T-cell (primary cell): ENCODE measurements around the gene FECH. TPM values are rescaled to one million over a fixed set of nuclear protein-coding genes. Genes with fewer than 3 reads are reported as not detected.

Source experiments
- ATAC-seq, 4 experiments: fragments of 200-7000 bp in 3 of 4; fragments of 150-1000 bp in 1 of 4; cut with Tn5 transposase; replicated peaks in 1 of 4; 1 replicate in 3 of 4; 2 replicates in 1 of 4; pipeline ENCODE4 v1.10.0; 2021; ENCODE audit warnings: moderate library complexity in 3 of 4, mild to moderate bottlenecking in 2 of 4, moderate number of reproducible peaks in 1 of 4
- CTCF ChIA-PET, 2 donors: fragments of 300-600 bp; sonication (Branson Sonifier 250); formaldehyde crosslinking; loops; one replicate each; lab custom pipeline; 2022; ENCODE audit warnings: antibody characterized with exemption in 2 of 2; lab: Charles Lee
- POLR2A ChIA-PET, 2 donors: fragments of 300-600 bp; sonication (Branson Sonifier 250); formaldehyde crosslinking; loops; one replicate each; lab custom pipeline; 2022; ENCODE audit warnings: antibody characterized with exemption in 2 of 2; lab: Charles Lee
- DNase-seq, 35 experiments: peaks; one replicate each; pipeline versions ENCODE4 v3.0.0 to v3.0.0-alpha.2; 2013 to 2023
- H3K27ac ChIP-seq: one replicate; pipeline ENCODE4 v1.5.1; 2013; ENCODE audit warnings: low read length
- H3K27me3 ChIP-seq, 2 experiments: replicated peaks in 1 of 2; 1 replicate in 1 of 2; 2 replicates in 1 of 2; pipeline versions ENCODE4 v1.6.1 to v1.7.0; 2013; ENCODE audit warnings: low read length in 1 of 2, mixed read lengths in 1 of 2; ENCODE audit not compliant: control insufficient read depth in 2 of 2, insufficient read depth in 2 of 2; ENCODE audit errors: extremely low read depth in 1 of 2
- H3K36me3 ChIP-seq, 2 donors: 1 replicate in 1 of 2; 2 replicates in 1 of 2; pipeline versions ENCODE4 v1.6.1 to v1.7.0; 2013; ENCODE audit warnings: low read length in 1 of 2; ENCODE audit not compliant: control insufficient read depth in 2 of 2, insufficient read depth in 1 of 2; ENCODE audit errors: extremely low read depth in 1 of 2
- H3K4me1 ChIP-seq, 2 experiments: 1 replicate in 1 of 2; 2 replicates in 1 of 2; pipeline versions ENCODE4 v1.6.1 to v1.7.0; 2013; ENCODE audit warnings: low read length in 2 of 2, mixed read lengths in 1 of 2; ENCODE audit not compliant: insufficient read depth in 2 of 2, control insufficient read depth in 1 of 2; ENCODE audit errors: extremely low read depth in 1 of 2
- H3K4me3 ChIP-seq, 2 donors: 1 replicate in 1 of 2; 2 replicates in 1 of 2; pipeline versions ENCODE4 v1.5.1 to v1.7.0; 2013; ENCODE audit warnings: mild to moderate bottlenecking in 2 of 2, low read length in 1 of 2, moderate library complexity in 1 of 2; ENCODE audit not compliant: control insufficient read depth in 1 of 2; ENCODE audit errors: extremely low read depth in 1 of 2
- H3K9me3 ChIP-seq: 2 replicates; pipeline ENCODE4 v1.7.0; 2013
- H3K27ac Mint-ChIP-seq, 2 donors: one replicate each; pipeline ENCODE4 v1.8.0; 2020 to 2021; ENCODE audit warnings: mild to moderate bottlenecking in 2 of 2, mixed read lengths in 2 of 2
- H3K27me3 Mint-ChIP-seq, 2 donors: one replicate each; pipeline ENCODE4 v1.8.0; 2021 to 2022; ENCODE audit warnings: mixed read lengths in 2 of 2
- H3K36me3 Mint-ChIP-seq: one replicate; pipeline ENCODE4 v1.8.0; 2021; ENCODE audit warnings: mixed read lengths
- H3K4me1 Mint-ChIP-seq, 3 donors: one replicate each; pipeline ENCODE4 v1.8.0; 2020 to 2022; ENCODE audit warnings: mixed read lengths in 3 of 3, mild to moderate bottlenecking in 1 of 3
- H3K4me3 Mint-ChIP-seq, 3 donors: one replicate each; pipeline ENCODE4 v1.8.0; 2020 to 2022; ENCODE audit warnings: mild to moderate bottlenecking in 3 of 3, mixed read lengths in 3 of 3, moderate library complexity in 3 of 3
- H3K9me3 Mint-ChIP-seq, 3 donors: one replicate each; pipeline ENCODE4 v1.8.0; 2020 to 2022; ENCODE audit warnings: mixed read lengths in 3 of 3
- WGBS: methylation state at CpG from one replicate; pipeline ENCODE4 v1.1.5; 2013; ENCODE audit warnings: missing lambda C conversion rate; ENCODE audit not compliant: insufficient coverage; 5-methylcytosine and 5-hydroxymethylcytosine counted together
- total RNA-seq, 35 experiments: library from RNA in 6 of 35; stranded (reverse) in 6 of 35; fragments of 120-200 nt in 1 of 35; gene quantifications; one replicate each; pipeline versions ENCODE4 v1.2.1 to v1.2.4 and lab custom pipeline; 2013 to 2026

FECH gene
- total RNA-seq, 5 donors from 2014 or later (not counting 1 experiment from before 2014, with no cell fraction given): 9.6 to 16.2 (median 14.4) TPM

DNA sequence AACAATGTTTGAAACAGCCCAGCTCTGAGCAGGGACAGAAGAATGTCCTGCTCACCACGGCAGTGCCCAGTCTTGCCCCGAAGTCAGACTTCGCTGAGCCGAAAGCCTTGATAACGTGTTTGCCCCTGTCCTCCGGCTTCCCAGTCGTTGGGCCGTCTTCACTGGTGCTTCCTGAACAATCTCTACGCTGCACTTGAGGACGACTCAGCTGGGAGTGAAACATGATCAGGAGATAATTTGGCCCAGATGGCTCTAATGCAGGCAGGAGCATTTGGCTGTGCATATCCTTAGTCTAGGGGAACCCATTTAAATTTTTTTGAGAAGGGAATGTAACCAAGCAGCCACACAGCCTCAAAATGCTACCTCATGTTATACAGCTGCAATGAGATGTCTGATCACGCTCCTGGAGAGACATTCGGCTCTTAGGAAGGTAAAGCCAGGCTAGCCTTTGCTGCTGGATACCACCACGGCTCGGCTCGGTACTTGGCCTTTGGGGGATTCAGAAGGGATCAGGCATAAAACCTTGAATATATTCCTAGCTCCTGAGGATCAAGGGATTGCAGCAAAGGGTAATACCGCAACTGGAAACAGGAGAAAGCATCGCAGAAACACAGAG lies 43.6 kb downstream of the FECH start:
- Mint-ChIP-seq H3K27me3 (no peaks in the 10 kb centered on the region), H3K4me1 (peaks cover 5 to 16% (median 15%) of the 10 kb centered on the region in 3 donors), H3K9me3 (no peaks in the 10 kb centered on the region), H3K4me3 (no peak overlapping the region), H3K36me3 (peaks cover 2% of the 10 kb centered on the region), H3K27ac (no peak overlapping the region)
- ChIA-PET POLR2A (no interaction called here), CTCF (no interaction called here)
- H3K27ac ChIP-seq: no peak overlapping the region
- DNase-seq: no peak
- H3K9me3 ChIP-seq: no peaks in the 10 kb centered on the region
- peaks cover 0 to 6% of the 10 kb centered on the region in 2 experiments for H3K27me3 ChIP-seq
- H3K4me3 ChIP-seq: no peak overlapping the region
- ATAC-seq: no peak
- H3K4me1 ChIP-seq: no peaks in the 10 kb centered on the region
- WGBS: 91% methylated on average over 17 of the region's 17 CpGs
- no peaks in the 10 kb centered on the region for H3K36me3 ChIP-seq

- H3K4me1 Mint-ChIP-seq: peaks cover 5 to 16% (median 15%) of the 10 kb centered on the region in 3 donors
- ATAC-seq (no peak), DNase-seq (no peak)
- POLR2A ChIA-PET: no interaction called here
- no peaks in the 10 kb centered on the region for H3K4me1 ChIP-seq
- H3K27ac Mint-ChIP-seq: no peak overlapping the region
- no peak overlapping the region for H3K27ac ChIP-seq
- WGBS: 10% methylated on average over 1 of the region's 4 CpGs
- no peaks in the 10 kb centered on the region for H3K36me3 ChIP-seq
- H3K4me3 Mint-ChIP-seq: no peak overlapping the region
- no peaks in the 10 kb centered on the region for H3K9me3 ChIP-seq
- no peaks in the 10 kb centered on the region for H3K27me3 Mint-ChIP-seq
- no peaks in the 10 kb centered on the region for H3K36me3 Mint-ChIP-seq
- H3K27me3 ChIP-seq: peaks cover 0 to 6% of the 10 kb centered on the region in 2 experiments
- H3K9me3 Mint-ChIP-seq: no peaks in the 10 kb centered on the region
- H3K4me3 ChIP-seq: no peak overlapping the region
- CTCF ChIA-PET: no interaction called here
Observed at GRCh38 chr18:57542126-57542525, 44.4 kb downstream of the FECH start.

- no peak overlapping the region for H3K27ac ChIP-seq
- ATAC-seq (no peak), DNase-seq (no peak)
- no peak overlapping the region for H3K27ac Mint-ChIP-seq
- no peaks in the 10 kb centered on the region for H3K9me3 ChIP-seq
- no peaks in the 10 kb centered on the region for H3K4me1 ChIP-seq
- H3K27me3 ChIP-seq: peaks cover 0 to 6% of the 10 kb centered on the region in 2 experiments
- POLR2A ChIA-PET: interaction anchor here in 1 of 2 donors (0.6 kb wide), 1 partner anchor 657 kb away, joined by 3 read pairs; no protein-coding TSS in a partner anchor
- CTCF ChIA-PET: no interaction called here
- H3K36me3 Mint-ChIP-seq: no peaks in the 10 kb centered on the region
- H3K9me3 Mint-ChIP-seq: no peaks in the 10 kb centered on the region
- H3K27me3 Mint-ChIP-seq: no peaks in the 10 kb centered on the region
- H3K4me1 Mint-ChIP-seq: no peaks in the 10 kb centered on the region
- no peak overlapping the region for H3K4me3 Mint-ChIP-seq
- no peaks in the 10 kb centered on the region for H3K36me3 ChIP-seq
- 100% methylated on average over 2 of the region's 4 CpGs for WGBS
- no peak overlapping the region for H3K4me3 ChIP-seq
Observed at GRCh38 chr18:57539702-57540101, 46.8 kb downstream of the FECH start.

DNA sequence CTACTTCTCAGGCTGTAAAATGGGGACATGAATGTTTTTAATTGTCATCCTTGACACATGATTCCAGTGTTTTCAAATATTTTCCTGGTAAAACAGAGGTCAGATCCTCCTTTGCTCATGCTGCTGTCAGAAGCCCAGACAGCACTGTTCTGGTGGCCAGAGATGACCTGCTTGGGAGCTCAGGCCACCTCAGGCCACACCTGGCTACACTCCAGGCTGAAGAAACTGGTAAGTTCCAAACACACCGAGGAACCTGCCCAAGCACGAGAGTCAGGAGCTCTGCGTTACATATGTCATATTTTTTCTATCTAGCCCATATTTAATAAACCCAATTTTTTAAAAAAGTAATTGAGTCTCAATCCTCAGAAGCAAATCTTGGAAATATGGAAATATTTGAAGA lies 47.9 kb downstream of the FECH start:
- no peaks in the 10 kb centered on the region for H3K36me3 ChIP-seq
- DNase-seq (no peak), ATAC-seq (no peak)
- H3K9me3 ChIP-seq: no peaks in the 10 kb centered on the region
- H3K27ac Mint-ChIP-seq: no peak overlapping the region
- WGBS: 100% methylated on average over 1 of the region's 3 CpGs
- no peaks in the 10 kb centered on the region for H3K9me3 Mint-ChIP-seq
- POLR2A ChIA-PET: no interaction called here
- peaks cover 0 to 6% of the 10 kb centered on the region in 2 experiments for H3K27me3 ChIP-seq
- no peaks in the 10 kb centered on the region for H3K36me3 Mint-ChIP-seq
- no peak overlapping the region for H3K4me3 ChIP-seq
- CTCF ChIA-PET: no interaction called here
- H3K4me1 ChIP-seq: no peaks in the 10 kb centered on the region
- no peak overlapping the region for H3K27ac ChIP-seq
- H3K27me3 Mint-ChIP-seq: no peaks in the 10 kb centered on the region
- H3K4me3 Mint-ChIP-seq: no peak overlapping the region
- no peaks in the 10 kb centered on the region for H3K4me1 Mint-ChIP-seq

GRCh38 chr18:57534511-57534909 lies 52.0 kb downstream of the FECH start:
- no peaks in the 10 kb centered on the region for H3K4me1 ChIP-seq
- no peak overlapping the region for H3K4me3 Mint-ChIP-seq
- H3K9me3 Mint-ChIP-seq: no peaks in the 10 kb centered on the region
- no peaks in the 10 kb centered on the region for H3K36me3 ChIP-seq
- H3K27ac Mint-ChIP-seq: no peak overlapping the region
- H3K9me3 ChIP-seq: no peaks in the 10 kb centered on the region
- ATAC-seq: no peak
- ChIA-PET POLR2A (no interaction called here), CTCF (no interaction called here)
- no peak for DNase-seq
- no peak overlapping the region for H3K27ac ChIP-seq
- H3K4me1 Mint-ChIP-seq: no peaks in the 10 kb centered on the region
- H3K27me3 Mint-ChIP-seq: no peaks in the 10 kb centered on the region
- no peak overlapping the region for H3K4me3 ChIP-seq
- H3K36me3 Mint-ChIP-seq: no peaks in the 10 kb centered on the region
- peaks cover 0 to 3% of the 10 kb centered on the region in 2 experiments for H3K27me3 ChIP-seq

- WGBS: 88% methylated on average over 3 of the region's 4 CpGs
- Histone ChIP-seq H3K27me3 (peaks cover 0 to 3% of the 10 kb centered on the region in 2 experiments), H3K9me3 (no peaks in the 10 kb centered on the region), H3K4me3 (no peak overlapping the region), H3K27ac (no peak overlapping the region), H3K4me1 (no peaks in the 10 kb centered on the region), H3K36me3 (no peaks in the 10 kb centered on the region)
- Mint-ChIP-seq H3K27me3 (peaks cover 2% of the 10 kb centered on the region in 2 donors), H3K4me1 (no peaks in the 10 kb centered on the region), H3K9me3 (no peaks in the 10 kb centered on the region), H3K27ac (no peak overlapping the region), H3K36me3 (no peaks in the 10 kb centered on the region), H3K4me3 (no peak overlapping the region)
- no peak for DNase-seq
- CTCF ChIA-PET: no interaction called here
- POLR2A ChIA-PET: no interaction called here
- no peak for ATAC-seq
Observed at GRCh38 chr18:57533868-57534510, 52.5 kb downstream of the FECH start.
